ENCODE results near the gene SCMH1. TPM values are rescaled to one million over a fixed set of nuclear protein-coding genes. Genes with fewer than 3 reads are reported as not detected.
A peak's percentile ranks its signal among the peaks of the same experiment; 100 is the strongest.

Gene SCMH1
- total and polyA plus RNA-seq, 4 donors = 6.6 to 12.8 (median 10.5) TPM

- whole genome bisulfite sequencing = 3% methylated on average over 96 of the region's 96 CpGs
- Histone ChIP-seq H3K9ac (ENCODE audit: low read depth in 1 of 2, low read length in 2 of 2) (peak within 1 kb of the TSS; percentile 48 to 63), H3K36me3 (ENCODE audit: control insufficient read depth in 4 of 4, insufficient read depth in 3 of 4, low read depth in 1 of 4, low read length in 3 of 4) (no peaks in the 10 kb centered on the region), H3K27ac (ENCODE audit: low read depth in 1 of 2, low read length in 2 of 2) (peak within 1 kb of the TSS; percentile 81 to 95), H3K4me3 (ENCODE audit: low read depth in 1 of 3, low read length in 3 of 3) (peak within 1 kb of the TSS; percentile 73 to 80 (median 76)), H3K9me3 (ENCODE audit: control insufficient read depth in 4 of 4, low read length in 3 of 4) (no peaks in the 10 kb centered on the region), H3K4me1 (ENCODE audit: control insufficient read depth in 4 of 4, insufficient read depth in 4 of 4, low read length in 3 of 4) (peaks cover 2 to 22% (median 16%) of the 10 kb centered on the region in 4 donors), H3K27me3 (ENCODE audit: control insufficient read depth in 4 of 4, insufficient read depth in 4 of 4, low read length in 3 of 4) (no peaks in the 10 kb centered on the region)
- DNase-seq (ENCODE audit: low spot score) = peak; percentile 97
- TF ChIP-seq SP1 (IDR thresholded peaks at IDR 0.05) = peak; percentile 62
- no peak for TF ChIP-seq HNF4A (conservative IDR thresholded peaks at IDR 0.05)
These were observed 262.7 kb downstream of the SCMH1 start, which contains the start of gene CTPS1 for GRCh38 chr1:40979241-40980067. CTPS1 (plus strand) TSS chr1:40979696; CDS start chr1:40983291, 3,595 bp downstream.

GRCh38 chr1:40978886-40979240 is 263.2 kb downstream of the SCMH1 start:
- Histone ChIP-seq H3K36me3 (ENCODE audit: control insufficient read depth in 4 of 4, insufficient read depth in 3 of 4, low read depth in 1 of 4, low read length in 3 of 4) (no peaks in the 10 kb centered on the region), H3K4me1 (ENCODE audit: control insufficient read depth in 4 of 4, insufficient read depth in 4 of 4, low read length in 3 of 4) (peaks cover 2 to 22% (median 14%) of the 10 kb centered on the region in 4 donors), H3K27me3 (ENCODE audit: control insufficient read depth in 4 of 4, insufficient read depth in 4 of 4, low read length in 3 of 4) (no peaks in the 10 kb centered on the region), H3K9ac (ENCODE audit: low read depth in 1 of 2, low read length in 2 of 2) (peak overlapping the region in 1 of 2 donors; percentile 48), H3K4me3 (ENCODE audit: low read depth in 1 of 3, low read length in 3 of 3) (peak overlapping the region in 2 of 3 donors; percentile 68 to 80), H3K9me3 (ENCODE audit: control insufficient read depth in 4 of 4, low read length in 3 of 4) (no peaks in the 10 kb centered on the region), H3K27ac (ENCODE audit: low read depth in 1 of 2, low read length in 2 of 2) (peak overlapping the region in 1 of 2 donors; percentile 95)
- DNase-seq (ENCODE audit: low spot score) = no peak
- TF ChIP-seq ATF3 (IDR thresholded peaks at IDR 0.05) (no peak), TAF1 (conservative IDR thresholded peaks at IDR 0.05) (no peak), MAX (IDR thresholded peaks at IDR 0.05) (no peak), GABPA (IDR thresholded peaks at IDR 0.05 in 1 of 2, conservative IDR thresholded peaks at IDR 0.05 in 1 of 2) (no peak), ZBTB33 (IDR thresholded peaks at IDR 0.05) (no peak), NR2F2 (IDR thresholded peaks at IDR 0.05) (no peak), YY1 (IDR thresholded peaks at IDR 0.05) (no peak), REST (IDR thresholded peaks at IDR 0.05) (no peak), RAD21 (IDR thresholded peaks at IDR 0.05) (no peak)
- WGBS = 54% methylated on average over 17 of the region's 17 CpGs
